Measurements from ENCODE around the gene CHAT.

Gene CHAT

DNA sequence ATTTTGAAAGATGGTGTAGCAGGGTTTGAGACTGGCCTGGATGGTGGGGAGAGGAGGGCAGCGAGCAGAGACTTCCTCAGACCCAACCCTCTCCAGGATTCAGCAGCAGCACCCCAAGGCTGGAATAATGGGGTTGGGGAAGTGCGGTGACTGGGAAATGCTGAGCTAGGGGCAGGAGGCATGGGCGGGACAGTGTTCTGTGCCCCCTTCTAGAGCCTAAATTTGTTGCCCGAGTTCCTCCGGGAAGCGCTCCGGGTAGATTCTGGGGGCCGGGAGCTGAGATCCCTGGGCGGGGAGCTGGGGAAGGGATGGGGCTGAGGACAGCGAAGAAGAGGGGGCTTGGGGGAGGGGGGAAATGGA, at the start of gene CHAT:
Gene CHAT (plus strand): TSS at position 156 of the 360 bp plus-strand sequence. CDS start 153 bp downstream, at position 309.
- DNase-seq (ENCODE audit: low read depth in 2 of 3, low spot score in 1 of 3): no peak

DNA sequence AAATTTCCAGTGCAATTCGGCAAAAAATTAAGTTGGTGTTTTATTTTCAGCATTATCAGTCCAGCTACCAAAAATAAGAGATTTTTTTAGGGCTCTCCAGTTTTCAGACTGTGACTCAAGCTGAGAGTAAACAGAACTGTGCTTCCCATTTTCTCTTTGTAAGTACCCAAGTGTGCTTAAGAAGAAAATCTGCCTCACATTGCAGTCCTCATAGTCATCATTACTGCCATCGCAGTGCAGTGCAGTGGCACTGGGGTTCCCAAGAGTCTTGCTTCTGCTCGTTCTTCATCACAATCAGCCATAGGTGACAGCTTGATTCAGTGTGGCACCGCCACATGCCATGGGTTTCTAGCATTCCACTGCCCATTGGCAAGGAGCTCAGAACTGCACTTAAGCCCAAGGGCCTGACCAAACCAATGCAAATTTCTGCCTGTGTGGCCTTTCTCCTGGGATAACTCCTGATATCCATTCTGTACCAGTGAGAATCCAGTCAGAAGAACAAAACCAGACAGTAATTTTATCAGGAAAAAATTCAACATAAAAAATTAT, 49.3 kb upstream of the CHAT start:
- DNase-seq (ENCODE audit: low read depth in 2 of 3, low spot score in 1 of 3): no peak

DNA sequence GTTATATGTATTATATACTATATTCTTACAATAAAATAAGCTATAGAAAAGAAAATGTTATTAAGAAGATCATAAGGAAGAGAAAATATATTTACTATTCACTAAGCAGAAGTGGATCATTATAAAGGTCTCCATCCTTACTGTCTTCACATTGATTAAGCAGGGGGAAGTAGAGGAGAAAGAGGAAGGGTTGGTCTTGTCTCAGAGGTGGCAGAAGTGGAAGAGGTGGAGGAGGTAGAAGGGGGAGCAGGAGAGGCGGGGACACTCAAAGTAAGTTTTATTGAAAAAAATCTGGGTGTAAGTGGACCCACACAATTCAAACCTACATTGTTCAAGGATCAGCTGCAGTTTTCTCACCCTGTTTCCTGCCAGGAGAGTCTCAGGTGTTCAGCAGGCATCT, 46.0 kb upstream of the CHAT start:
- DNase-seq (ENCODE audit: low read depth in 2 of 3, low spot score in 1 of 3): no peak

DNA sequence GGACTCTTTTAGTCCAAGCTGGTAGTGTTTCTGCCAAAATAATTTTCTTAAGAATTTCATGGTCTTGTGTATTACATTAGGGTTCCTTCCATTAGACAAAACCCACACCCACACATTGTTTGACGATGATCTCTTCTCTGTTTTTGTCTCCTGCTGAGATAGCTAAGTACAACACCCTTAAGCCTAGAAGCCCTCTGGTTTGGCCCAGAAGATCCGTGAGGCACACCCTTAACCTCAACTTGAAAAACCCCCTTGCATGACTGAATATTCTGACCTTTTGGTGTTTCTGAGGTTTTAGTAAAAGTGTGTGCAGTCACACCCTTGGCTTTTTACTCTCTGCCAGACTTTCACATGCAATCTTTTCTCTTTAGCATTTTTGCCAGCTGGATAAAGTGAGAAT, 45.6 kb upstream of the CHAT start:
- no peak for DNase-seq (ENCODE audit: low read depth in 2 of 3, low spot score in 1 of 3)

DNA sequence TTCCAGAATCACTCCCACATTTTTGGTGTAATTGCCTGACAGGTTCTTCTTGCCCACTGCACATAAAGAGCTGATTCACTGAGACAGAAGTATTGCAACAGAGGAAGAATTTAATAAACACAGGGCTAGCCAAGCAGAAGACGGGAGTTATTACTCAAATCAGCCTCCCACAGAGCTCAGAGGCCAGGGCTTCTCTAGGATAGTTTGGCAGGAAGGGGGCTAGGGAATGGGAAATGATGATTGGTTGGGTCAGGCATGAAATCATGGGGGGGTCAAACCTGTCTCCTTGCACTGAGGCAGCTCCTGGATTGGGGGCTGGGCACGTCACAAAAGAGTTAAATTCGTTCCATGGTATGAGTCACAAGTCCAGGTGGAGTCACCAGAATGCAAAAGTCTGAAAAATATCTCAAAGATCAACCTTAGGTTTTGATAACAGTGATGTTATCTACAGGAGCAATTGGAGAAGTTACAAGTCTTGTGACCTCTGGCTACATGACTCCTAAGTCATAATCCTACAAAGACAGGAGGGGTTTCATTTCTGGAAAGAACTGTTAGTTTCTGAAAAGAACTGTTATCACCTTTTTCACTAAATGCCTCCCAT, 44.7 kb upstream of the CHAT start:
- DNase-seq (ENCODE audit: low read depth in 2 of 3, low spot score in 1 of 3): no peak

DNA sequence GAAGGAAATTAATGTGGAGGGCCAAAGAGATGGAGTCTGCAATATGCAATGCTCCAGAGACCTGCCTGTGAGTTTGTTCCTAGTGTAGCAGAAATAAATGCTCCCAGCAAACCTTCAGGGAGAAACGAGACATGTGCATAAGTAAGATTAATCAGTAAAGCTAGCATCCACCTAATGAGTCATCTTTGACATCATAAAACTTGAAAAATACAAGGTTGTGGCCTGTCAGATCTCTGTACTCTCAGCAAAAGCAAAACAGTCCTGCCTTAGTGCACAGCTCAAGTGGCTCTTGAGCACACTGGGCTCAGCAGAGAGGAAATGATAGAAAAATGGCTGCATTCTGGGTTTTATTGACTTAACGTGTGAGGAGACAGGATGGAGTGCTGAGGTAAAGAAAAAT, 42.4 kb upstream of the CHAT start:
- no peak for DNase-seq (ENCODE audit: low read depth in 2 of 3, low spot score in 1 of 3)

DNA sequence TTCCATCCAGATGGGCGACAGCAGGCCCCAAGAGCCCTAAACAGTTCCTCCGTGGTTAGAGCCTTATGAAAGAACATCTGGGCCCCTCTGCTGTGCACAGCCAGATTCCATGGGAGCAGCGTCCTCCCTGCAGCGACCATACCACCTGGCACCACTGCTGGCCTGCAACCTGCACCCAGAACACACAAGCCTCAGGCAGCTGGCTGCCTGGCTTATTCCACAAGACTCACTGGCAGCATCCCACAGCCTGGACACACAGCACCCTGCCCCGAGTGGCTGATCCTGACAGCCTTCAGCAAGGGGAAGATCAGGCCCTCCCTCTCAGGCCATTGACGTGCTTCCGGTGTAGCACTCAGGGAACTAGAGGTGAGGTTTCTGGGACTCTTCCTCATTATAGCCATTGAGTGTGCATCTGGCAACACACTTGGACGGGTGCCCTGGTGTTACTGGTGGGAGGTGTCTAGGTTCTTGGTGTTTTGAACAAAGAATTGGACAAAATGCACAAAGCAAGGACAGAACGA, 41.2 kb upstream of the CHAT start:
- no peak for DNase-seq (ENCODE audit: low read depth in 2 of 3, low spot score in 1 of 3)

DNA sequence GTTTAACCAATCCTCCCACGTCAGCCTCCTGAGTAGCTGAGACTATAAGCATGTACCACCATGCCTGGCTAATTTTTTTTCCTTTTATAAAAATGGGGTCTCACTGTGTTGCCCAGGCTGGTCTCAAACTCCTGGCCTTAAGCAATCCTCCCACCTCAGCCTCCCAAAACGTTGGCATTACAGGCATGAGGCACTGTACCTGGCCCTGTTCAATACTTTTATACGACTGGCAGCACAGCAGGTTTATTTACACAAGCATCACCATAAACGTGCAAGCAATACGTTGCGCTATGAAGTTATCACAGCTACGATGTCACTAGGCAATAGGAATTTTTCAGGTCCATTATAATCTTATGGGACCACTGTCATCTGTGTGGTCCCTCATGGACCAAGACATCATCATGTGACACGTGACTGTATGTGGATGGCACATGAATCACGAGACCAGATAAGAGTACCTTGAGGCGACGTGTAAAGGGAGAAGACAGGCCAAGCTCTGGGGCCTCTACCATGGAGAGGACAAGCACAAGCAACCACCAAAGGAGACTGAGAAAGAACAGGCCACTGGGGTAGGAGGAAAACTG, 38.3 kb upstream of the CHAT start:
- DNase-seq (ENCODE audit: low read depth in 2 of 3, low spot score in 1 of 3): no peak

DNA sequence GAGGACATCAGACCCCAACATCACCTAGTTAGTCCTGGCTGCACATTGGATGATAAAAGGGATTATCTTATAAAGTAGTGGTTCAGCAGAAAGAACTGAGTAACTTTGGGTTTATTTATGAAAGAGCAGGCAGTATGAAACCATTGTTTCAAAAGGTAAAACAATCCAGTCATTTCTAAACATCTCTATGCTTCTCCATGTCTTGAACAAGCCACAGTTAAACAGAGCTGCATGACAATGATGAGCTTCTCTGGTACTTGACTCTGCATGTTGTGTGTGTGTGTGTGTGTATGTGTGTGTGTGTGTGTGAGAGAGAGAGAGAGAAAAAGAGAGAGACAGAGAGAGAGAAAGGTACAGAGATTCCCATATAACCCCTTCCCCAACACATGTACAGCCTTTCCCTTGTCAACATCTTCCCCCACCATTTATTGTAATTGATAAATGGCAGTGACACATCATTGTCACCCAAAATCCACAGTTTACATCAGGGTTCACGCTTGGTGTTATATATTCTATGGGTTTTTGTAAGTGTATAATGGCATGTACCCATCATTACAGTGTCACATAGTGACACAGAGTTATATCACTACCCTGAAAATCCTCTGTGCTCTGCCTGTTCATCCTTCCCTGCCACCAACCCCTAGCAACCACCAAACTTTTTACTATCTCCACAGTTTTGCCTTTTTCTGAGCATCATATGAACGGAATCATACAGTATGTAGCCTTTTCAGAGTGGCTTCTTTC, 36.5 kb upstream of the CHAT start:
- no peak for DNase-seq (ENCODE audit: low read depth in 2 of 3, low spot score in 1 of 3)

DNA sequence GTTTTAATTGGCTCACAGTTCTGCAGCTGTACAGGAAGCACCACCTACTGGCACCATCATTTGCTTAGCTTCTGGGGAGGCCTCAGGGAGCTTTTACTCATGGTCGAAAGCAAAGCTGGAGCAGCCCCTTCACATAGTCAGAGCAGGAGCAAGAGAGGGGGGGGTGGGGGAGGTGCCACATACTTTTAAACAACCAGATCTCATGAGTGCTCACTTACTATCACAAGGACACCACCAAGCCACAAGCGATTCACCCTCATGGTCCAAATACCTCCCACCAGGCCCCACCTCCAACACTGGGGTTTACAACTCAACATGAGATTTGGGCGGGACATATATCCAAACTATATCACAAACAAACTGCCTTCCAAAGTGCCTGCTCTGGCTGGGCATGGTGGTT, 35.4 kb upstream of the CHAT start:
- no peak for DNase-seq (ENCODE audit: low read depth in 2 of 3, low spot score in 1 of 3)

DNA sequence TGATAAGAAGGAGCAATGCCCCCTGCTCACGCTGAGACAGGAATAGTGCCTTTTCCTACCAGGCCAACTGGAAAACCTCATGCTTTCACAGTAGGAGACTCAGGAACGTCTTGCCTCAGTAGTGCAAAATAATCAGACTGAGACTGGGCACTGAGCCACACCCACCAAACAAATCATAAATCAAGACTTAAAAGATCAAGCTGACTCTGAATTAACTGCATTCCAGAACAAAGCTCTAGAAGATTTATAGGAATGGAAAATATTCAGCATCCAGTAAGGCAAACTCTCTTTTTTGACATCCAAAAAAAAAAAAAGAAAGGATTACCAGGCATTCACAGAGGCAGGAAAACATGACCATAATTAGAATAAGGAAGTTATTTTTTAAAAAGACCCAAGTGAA, 34.2 kb upstream of the CHAT start:
- no peak for DNase-seq (ENCODE audit: low read depth in 2 of 3, low spot score in 1 of 3)

DNA sequence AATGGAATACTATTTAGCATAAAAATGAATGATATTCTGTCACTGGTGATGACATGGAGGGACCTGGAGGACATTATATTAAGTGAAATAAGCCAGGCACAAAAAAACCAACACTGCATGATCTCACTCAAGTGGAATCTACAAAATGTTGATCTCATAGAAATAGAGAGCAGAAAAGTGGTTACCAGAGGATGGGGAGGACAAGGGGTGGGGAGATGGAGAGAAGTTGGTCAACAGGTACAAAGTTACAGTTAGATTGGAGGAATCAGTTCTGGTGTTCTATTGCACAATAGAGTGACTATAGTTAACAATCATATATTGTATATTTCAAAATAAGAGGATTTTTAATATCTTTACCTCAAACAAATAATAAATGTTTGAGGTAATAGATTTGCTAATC, 28.4 kb upstream of the CHAT start:
- no peak for DNase-seq (ENCODE audit: low read depth in 2 of 3, low spot score in 1 of 3)

DNA sequence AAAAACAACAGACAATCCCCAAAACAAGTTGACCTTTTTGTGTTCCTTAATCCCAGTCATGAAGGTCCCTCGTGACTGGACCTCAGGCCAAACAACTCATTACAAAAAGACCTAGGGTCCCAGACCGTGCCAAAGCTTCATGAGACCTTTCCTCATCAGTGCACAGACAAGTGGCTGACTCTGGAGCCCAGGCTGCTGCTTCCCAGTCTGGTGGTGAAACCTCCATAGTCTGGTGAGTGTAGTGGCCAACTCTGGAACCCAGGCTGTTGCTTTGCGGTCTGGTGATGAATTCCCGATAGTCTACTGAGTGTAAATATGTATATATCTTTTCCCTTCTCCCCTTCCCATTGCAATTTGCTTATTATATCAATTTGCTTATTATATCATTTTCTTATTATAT, 25.9 kb upstream of the CHAT start:
- no peak for DNase-seq (ENCODE audit: low read depth in 2 of 3, low spot score in 1 of 3)

DNA sequence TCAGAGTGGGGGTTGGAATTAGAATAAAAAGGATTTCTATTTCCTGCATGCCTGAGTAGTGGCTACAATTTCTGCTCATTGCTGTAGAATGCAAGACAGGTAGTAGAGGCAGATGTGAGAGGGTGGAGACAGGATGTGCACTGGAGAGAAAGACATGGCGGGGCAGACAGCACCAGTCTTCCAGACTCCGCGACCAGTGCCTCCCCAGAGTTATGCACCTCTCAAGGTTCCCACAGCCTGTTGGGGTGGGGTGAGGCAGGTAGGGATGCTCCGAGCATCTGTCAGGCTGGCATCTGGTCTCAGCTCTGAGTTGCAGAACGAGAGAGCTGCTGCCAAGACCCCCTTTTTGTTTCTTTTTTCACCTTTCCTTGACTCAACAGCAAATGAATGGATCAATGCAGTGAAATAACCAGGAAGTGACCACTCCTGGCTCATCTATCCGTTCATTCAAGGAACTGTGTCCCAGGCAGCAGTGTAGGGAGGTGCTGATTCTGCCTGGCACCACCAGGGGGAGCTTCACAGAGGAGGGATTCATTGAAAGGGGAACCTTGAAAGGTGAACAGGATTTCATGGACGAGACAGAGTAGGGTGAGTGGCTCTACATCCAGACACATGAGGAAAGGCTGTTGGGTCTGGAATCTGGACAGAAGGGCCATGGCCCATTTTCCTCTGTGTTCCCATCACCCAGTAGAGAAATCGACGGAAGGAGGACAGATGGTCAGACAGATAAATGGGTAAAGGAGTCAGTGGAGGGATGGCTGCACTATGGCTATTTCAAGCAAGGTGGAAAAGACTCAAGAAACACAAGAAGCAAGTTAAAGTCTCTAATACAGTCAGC, 20.9 kb upstream of the CHAT start:
- peak; percentile 25 to 51 (median 43) for DNase-seq (ENCODE audit: low read depth in 2 of 3, low spot score in 1 of 3)

DNA sequence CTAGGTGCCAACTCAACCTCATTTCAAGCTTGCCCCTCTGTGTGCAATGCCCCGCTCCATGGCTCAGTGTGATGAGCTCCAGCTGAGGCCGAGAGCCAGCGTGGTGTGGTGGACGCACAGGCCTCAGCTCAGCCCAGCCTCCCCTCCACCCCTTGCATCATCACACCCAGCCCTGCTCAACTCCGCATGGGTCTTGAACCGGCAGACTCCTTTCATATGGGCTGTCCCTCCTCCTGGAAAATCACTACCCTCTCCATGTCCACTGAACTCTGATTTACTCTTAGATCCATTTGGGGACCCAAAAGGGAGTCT, 20.3 kb upstream of the CHAT start:
- DNase-seq (ENCODE audit: low read depth in 2 of 3, low spot score in 1 of 3): no peak

DNA sequence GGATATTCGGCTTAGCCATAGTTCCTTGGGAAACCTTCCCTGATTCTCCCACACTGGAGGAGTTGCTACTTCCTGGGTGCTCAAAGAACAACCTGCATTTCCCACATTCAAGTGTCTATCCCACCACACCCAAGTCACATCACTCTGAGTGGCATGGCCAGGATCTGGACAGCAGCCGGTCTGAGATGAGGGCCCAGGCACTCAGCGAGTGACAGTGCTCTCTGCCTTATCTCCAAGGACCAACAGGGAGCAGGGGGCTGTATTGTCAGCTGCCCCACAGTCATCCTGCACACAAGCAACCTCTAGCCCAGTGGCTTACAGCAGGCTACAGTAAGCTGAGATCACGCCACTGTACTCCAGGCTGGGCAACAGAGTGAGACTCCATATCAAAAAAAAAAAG, 19.8 kb upstream of the CHAT start:
- no peak for DNase-seq (ENCODE audit: low read depth in 2 of 3, low spot score in 1 of 3)

DNA sequence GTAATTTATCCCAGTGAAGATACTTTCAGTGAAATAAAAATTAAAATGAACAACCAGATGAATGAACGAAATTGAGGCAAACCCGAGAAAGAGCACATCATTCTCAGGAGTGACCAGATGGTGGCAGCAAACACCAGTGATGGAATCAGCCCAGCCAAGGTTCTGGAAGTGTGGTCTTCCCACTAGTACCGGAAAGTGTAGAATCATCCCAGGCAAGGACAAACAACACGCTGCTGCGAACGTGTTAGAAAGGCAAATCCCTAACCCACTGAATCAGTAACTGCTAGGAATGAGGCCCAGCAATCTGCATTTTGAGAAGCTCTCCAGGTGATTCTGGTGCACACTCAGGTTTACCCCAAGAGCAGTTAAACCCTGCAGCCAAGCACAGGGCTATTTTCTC, 19.2 kb upstream of the CHAT start:
- no peak for DNase-seq (ENCODE audit: low read depth in 2 of 3, low spot score in 1 of 3)

DNA sequence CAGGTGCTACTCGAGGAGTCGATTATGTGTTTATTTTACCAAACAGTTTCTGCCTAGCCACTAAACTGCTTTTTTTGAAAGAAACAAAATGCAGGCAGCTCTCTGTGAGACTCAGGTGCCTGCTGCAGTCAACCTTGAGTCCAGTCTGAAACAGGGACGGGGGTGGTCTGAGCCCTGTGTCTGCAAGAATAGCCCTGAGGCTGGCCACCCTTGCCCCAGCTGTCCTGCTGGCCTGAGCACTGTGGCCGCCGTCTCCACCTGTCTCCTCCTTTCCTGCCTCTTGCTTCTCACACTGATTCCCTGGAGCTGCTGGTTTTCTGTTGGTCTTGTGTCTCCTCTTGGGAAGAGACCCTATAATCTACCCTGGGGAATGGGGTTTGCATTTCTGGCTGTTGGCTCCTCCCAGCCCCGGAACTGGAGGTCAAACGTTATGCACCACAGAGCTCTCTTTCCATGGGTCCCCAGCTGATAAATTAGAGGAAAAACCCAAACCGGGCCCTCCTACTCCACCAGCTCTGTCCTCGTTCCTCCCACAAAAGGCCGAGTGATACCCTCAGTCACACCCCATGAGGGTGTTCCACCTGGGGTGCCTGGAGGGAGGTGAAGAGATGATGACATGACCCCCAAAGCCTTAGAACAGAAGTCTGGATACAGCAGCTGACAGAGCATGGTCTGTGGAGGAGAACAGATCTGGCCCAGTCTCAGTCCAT, 18.7 kb upstream of the CHAT start:
- no peak for DNase-seq (ENCODE audit: low read depth in 2 of 3, low spot score in 1 of 3)

DNA sequence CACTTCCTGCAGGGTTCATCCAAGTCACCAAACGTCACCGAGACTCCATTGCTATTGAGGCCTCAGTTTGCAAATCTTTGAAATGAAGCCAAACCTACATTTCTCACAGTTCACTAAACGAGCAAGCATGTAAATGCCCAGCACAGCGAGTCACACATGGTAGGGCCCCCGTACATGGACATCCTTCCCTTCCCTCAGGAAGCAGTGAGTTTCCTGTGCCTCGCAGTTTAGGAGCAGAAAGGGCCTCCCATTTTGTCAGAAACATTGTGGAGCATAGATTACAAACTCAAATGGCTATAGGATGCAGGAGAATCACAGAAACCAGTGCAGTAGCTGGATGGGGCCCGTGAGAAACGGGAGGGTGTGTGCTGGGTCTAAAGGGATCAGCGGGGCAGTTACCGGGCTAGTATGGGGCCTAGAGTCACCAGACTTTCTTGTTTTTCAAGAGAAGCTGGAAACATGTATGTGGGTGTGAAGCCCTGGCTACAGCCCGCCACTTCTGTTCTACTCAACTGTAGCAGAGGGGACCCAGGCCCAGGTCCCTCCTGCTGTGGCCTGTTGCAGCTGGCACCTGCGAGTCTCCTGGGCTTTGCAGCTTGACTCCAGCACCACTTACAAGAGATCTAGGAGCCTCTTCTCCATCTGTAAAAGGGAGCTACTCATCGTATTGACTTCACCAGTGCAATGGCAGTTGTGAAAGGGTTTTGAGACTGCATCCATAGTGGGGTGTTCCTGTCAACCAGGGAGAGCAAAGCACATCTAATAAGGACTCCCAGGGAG, 17.9 kb upstream of the CHAT start:
- no peak for DNase-seq (ENCODE audit: low read depth in 2 of 3, low spot score in 1 of 3)

DNA sequence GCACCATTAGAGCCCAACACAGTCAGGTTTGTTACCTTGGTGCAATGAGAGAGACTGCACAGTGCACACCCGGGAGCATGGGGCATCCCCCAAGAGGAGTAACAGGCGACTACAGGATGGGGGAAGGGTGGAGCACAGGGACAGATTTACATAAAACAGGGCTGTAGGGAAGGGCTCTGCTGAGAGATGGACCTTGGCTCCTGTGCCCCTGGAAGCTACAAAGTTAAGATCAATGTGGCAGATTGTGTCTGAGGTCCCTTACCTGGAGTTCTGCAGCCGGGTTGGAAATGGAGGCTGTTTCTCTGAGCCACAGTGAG, 17.4 kb upstream of the CHAT start:
- DNase-seq (ENCODE audit: low read depth in 2 of 3, low spot score in 1 of 3): no peak
